Breast epithelium (tissue), 4 donors: ENCODE measurements around the gene GPC5. TPM values are rescaled to one million over a fixed set of nuclear protein-coding genes. Genes with fewer than 3 reads are reported as not detected.

Source experiments
- DNase-seq, 2 donors: peaks; one replicate each; pipeline ENCODE4 v3.0.0-alpha.2; 2019; ENCODE audit warnings: low spot score in 2 of 2
- H3K27ac ChIP-seq, 2 donors: fragments of 200-600 bp; sonication (generic) in 1 of 2; one replicate each; pipeline ENCODE4 v1.5.1; 2016 to 2019; ENCODE audit warnings: mild to moderate bottlenecking in 1 of 2
- H3K27me3 ChIP-seq, 2 donors: fragments of 200-600 bp; sonication (generic) in 1 of 2; one replicate each; pipeline versions ENCODE4 v1.5.1 to v1.6.0; 2017 to 2019; ENCODE audit warnings: control low read depth in 1 of 2, mild to moderate bottlenecking in 1 of 2
- H3K36me3 ChIP-seq: fragments of 200-600 bp; one replicate; pipeline ENCODE4 v1.5.1; 2019
- H3K4me1 ChIP-seq, 2 donors: fragments of 200-600 bp; sonication (generic); one replicate each; pipeline ENCODE4 v1.5.1; 2016 to 2019; ENCODE audit warnings: control low read depth in 1 of 2
- H3K4me3 ChIP-seq, 3 donors: fragments of 200-600 bp; sonication (generic); 1 replicate in 2 of 3; 2 replicates in 1 of 3; pipeline ENCODE4 v1.5.1; 2016 to 2019; ENCODE audit warnings: mild to moderate bottlenecking in 3 of 3, moderate library complexity in 2 of 3
- H3K9me3 ChIP-seq, 2 donors: fragments of 200-600 bp; sonication (generic) in 1 of 2; one replicate each; pipeline ENCODE4 v1.5.1; 2016 to 2019; ENCODE audit warnings: control low read depth in 1 of 2
- POLR2A ChIP-seq: fragments of 450-650 bp; IDR thresholded peaks from one replicate; pipeline ENCODE4 v1.6.1; 2016; ENCODE audit warnings: antibody characterized with exemption, mild to moderate bottlenecking, moderate library complexity
- POLR2AphosphoS5 ChIP-seq, 3 donors: sonication (generic); formaldehyde crosslinking; IDR thresholded peaks; one replicate each; pipeline ENCODE4 v1.6.1; 2017; ENCODE audit warnings: antibody characterized with exemption in 3 of 3
- intact Hi-C: fragments of 100-400 bp; cut with DNase I; formaldehyde crosslinking; loops from one replicate; pipeline ENCODE4 v1.15.1; 2023; ENCODE audit warnings: low total_unique reads
- total RNA-seq, 3 donors: library from RNA; depleted of rRNA; stranded (reverse); fragments of >200 nt; gene quantifications; one replicate each; pipeline ENCODE4 v1.1.0, GENCODE V29; 2016
- TF ChIP-seq, protein P1 (sequence below), 3 donors: fragments of 450-650 bp; IDR thresholded peaks; one replicate each; pipeline ENCODE4 v1.5.1; 2016 to 2017; ENCODE audit warnings: antibody characterized with exemption in 3 of 3, mild to moderate bottlenecking in 3 of 3, moderate library complexity in 3 of 3

GPC5 gene
- total RNA-seq, 3 donors from 2014 or later, result 0.88 to 0.98 TPM; not detected in 1

DNA sequence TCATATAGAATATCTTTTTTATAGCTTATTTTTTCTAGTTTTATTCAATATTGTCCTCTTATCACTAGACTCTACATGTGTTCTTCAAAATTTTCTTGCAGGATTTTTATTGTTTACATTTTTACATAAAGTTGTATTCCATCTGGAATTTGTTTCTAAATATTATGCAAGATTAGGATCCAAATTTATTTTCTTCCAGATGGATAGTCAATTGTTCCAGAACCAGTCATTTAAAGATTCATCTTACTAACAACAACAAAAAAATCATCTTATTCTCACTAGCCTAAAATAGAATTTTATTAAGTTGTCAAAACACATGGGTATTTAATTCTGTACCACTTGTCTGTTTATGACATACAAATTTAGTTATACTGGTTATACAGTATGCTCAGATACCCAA, 1437.8 kb downstream of the GPC5 start:
- no peaks in the 10 kb centered on the region for H3K4me1 ChIP-seq
- no peaks in the 10 kb centered on the region for H3K27me3 ChIP-seq
- H3K36me3 ChIP-seq, result no peaks in the 10 kb centered on the region
- DNase-seq, result no peak
- no peaks in the 10 kb centered on the region for H3K9me3 ChIP-seq
- no peak overlapping the region for H3K4me3 ChIP-seq
- TF ChIP-seq, protein P1, sequence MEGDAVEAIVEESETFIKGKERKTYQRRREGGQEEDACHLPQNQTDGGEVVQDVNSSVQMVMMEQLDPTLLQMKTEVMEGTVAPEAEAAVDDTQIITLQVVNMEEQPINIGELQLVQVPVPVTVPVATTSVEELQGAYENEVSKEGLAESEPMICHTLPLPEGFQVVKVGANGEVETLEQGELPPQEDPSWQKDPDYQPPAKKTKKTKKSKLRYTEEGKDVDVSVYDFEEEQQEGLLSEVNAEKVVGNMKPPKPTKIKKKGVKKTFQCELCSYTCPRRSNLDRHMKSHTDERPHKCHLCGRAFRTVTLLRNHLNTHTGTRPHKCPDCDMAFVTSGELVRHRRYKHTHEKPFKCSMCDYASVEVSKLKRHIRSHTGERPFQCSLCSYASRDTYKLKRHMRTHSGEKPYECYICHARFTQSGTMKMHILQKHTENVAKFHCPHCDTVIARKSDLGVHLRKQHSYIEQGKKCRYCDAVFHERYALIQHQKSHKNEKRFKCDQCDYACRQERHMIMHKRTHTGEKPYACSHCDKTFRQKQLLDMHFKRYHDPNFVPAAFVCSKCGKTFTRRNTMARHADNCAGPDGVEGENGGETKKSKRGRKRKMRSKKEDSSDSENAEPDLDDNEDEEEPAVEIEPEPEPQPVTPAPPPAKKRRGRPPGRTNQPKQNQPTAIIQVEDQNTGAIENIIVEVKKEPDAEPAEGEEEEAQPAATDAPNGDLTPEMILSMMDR (IDR thresholded peaks at IDR 0.05), result no peak
- TF ChIP-seq POLR2AphosphoS5 (IDR thresholded peaks at IDR 0.05) (no peak), POLR2A (no peak)
- no peak overlapping the region for H3K27ac ChIP-seq
- intact Hi-C loops, result no loop called here

GRCh38 chr13:92838786-92839185, 1440.4 kb downstream of the GPC5 start:
- H3K4me1 ChIP-seq, result no peaks in the 10 kb centered on the region
- no peaks in the 10 kb centered on the region for H3K9me3 ChIP-seq
- no peaks in the 10 kb centered on the region for H3K27me3 ChIP-seq
- DNase-seq, result no peak
- H3K27ac ChIP-seq, result no peak overlapping the region
- intact Hi-C loops, result no loop called here
- H3K36me3 ChIP-seq, result no peaks in the 10 kb centered on the region
- H3K4me3 ChIP-seq, result no peak overlapping the region
- TF ChIP-seq, protein P1 (IDR thresholded peaks at IDR 0.05), result no peak

- DNase-seq, result no peak
- no peaks in the 10 kb centered on the region for H3K4me1 ChIP-seq
- H3K4me3 ChIP-seq, result no peak overlapping the region
- H3K9me3 ChIP-seq, result no peaks in the 10 kb centered on the region
- no peak for TF ChIP-seq POLR2AphosphoS5 (IDR thresholded peaks at IDR 0.05)
- TF ChIP-seq POLR2A, result no peak
- TF ChIP-seq, protein P1 (IDR thresholded peaks at IDR 0.05), result no peak
- no peaks in the 10 kb centered on the region for H3K36me3 ChIP-seq
- H3K27me3 ChIP-seq, result no peaks in the 10 kb centered on the region
- H3K27ac ChIP-seq, result no peak overlapping the region
- intact Hi-C loops, result no loop called here
These were observed 1443.7 kb downstream of the GPC5 start for GRCh38 chr13:92842145-92842544.

GRCh38 chr13:92843549-92843948, 1445.1 kb downstream of the GPC5 start:
- TF ChIP-seq, protein P1 (IDR thresholded peaks at IDR 0.05), result no peak
- TF ChIP-seq POLR2A (no peak), POLR2AphosphoS5 (IDR thresholded peaks at IDR 0.05) (no peak)
- Histone ChIP-seq H3K27me3 (no peaks in the 10 kb centered on the region), H3K4me1 (no peaks in the 10 kb centered on the region), H3K36me3 (no peaks in the 10 kb centered on the region), H3K9me3 (no peaks in the 10 kb centered on the region), H3K4me3 (no peak overlapping the region), H3K27ac (no peak overlapping the region)
- DNase-seq, result no peak
- intact Hi-C loops, result no loop called here

DNA sequence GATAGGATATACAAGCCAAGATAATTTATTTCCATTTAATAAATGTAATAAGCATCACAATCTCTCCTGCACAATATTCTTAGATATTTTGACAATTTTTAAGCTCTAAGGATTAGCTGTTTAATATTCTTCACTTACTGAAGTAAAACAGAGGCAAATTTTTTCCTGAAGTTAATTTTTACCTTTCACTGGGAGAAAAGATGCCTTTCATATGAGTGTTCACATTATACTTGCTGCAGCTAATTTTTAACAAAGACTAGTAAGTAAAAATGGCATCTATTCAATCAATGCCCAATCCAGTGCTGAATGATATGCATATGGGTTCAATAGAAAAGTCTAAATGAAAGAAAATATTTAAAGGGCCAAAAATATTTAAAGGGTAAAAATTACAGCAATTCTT, 1451.0 kb downstream of the GPC5 start:
- DNase-seq, result no peak
- H3K27ac ChIP-seq, result no peak overlapping the region
- H3K9me3 ChIP-seq, result no peaks in the 10 kb centered on the region
- TF ChIP-seq POLR2A (no peak), POLR2AphosphoS5 (IDR thresholded peaks at IDR 0.05) (no peak)
- TF ChIP-seq, protein P1 (IDR thresholded peaks at IDR 0.05), result no peak
- H3K27me3 ChIP-seq, result no peaks in the 10 kb centered on the region
- H3K4me3 ChIP-seq, result no peak overlapping the region
- H3K36me3 ChIP-seq, result no peaks in the 10 kb centered on the region
- intact Hi-C loops, result no loop called here
- no peaks in the 10 kb centered on the region for H3K4me1 ChIP-seq
